ENCODE results near the gene ZCCHC2. TPM values are rescaled to one million over a fixed set of nuclear protein-coding genes. Genes with fewer than 3 reads are reported as not detected.

The ZCCHC2 gene
- total RNA-seq (10 to 100 TPM; 11.9 to 25.4 TPM), polyA plus RNA-seq (1 to 10 TPM; 7.1 to 9.8 TPM)

- peaks cover 2 to 40% (median 17%) of the 10 kb centered on the region in 4 donors for H3K4me1 ChIP-seq (ENCODE audit: control insufficient read depth in 4 of 4, insufficient read depth in 4 of 4, low read length in 3 of 4)
- H3K27me3 ChIP-seq (ENCODE audit: control insufficient read depth in 4 of 4, insufficient read depth in 4 of 4, low read length in 3 of 4): no peaks in the 10 kb centered on the region
- under 1% methylated on average over 87 of the region's 87 CpGs for WGBS
Measured at GRCh38 chr18:62522504-62523254, at the start of gene ZCCHC2. Gene ZCCHC2, plus strand, starts transcription at chr18:62523025. Its CDS starts 400 bp downstream, at chr18:62523425.

More at GRCh38 chr18:62522504-62523254, at the start of gene ZCCHC2:
- Histone ChIP-seq H3K27ac (ENCODE audit: low read depth in 1 of 2, low read length in 2 of 2) (peak within 1 kb of the TSS; percentile 97 to 99), H3K4me3 (ENCODE audit: low read depth in 1 of 3, low read length in 3 of 3) (peak within 1 kb of the TSS; percentile 78 to 97 (median 84)), H3K9ac (ENCODE audit: low read depth in 1 of 2, low read length in 2 of 2) (peak within 1 kb of the TSS; percentile 86 to 98), H3K36me3 (ENCODE audit: control insufficient read depth in 4 of 4, insufficient read depth in 3 of 4, low read depth in 1 of 4, low read length in 3 of 4) (no peaks in the 10 kb centered on the region), H3K9me3 (ENCODE audit: control insufficient read depth in 4 of 4, low read length in 3 of 4) (no peaks in the 10 kb centered on the region)
- DNase-seq (ENCODE audit: low spot score): peak; percentile 100
- no peak for TF ChIP-seq JUND (IDR thresholded peaks at IDR 0.05)
- TF ChIP-seq, protein P1, sequence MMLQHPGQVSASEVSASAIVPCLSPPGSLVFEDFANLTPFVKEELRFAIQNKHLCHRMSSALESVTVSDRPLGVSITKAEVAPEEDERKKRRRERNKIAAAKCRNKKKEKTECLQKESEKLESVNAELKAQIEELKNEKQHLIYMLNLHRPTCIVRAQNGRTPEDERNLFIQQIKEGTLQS (IDR thresholded peaks at IDR 0.05): no peak
- no peak for TF ChIP-seq ZBTB33 (IDR thresholded peaks at IDR 0.05)
- TF ChIP-seq NR2F2 (IDR thresholded peaks at IDR 0.05): no peak
- peak in 1 of 2 donors; percentile 78 for TF ChIP-seq EGR1 (IDR thresholded peaks at IDR 0.05; ENCODE audit: low read depth in 2 of 2)
- TF ChIP-seq, protein P2, sequence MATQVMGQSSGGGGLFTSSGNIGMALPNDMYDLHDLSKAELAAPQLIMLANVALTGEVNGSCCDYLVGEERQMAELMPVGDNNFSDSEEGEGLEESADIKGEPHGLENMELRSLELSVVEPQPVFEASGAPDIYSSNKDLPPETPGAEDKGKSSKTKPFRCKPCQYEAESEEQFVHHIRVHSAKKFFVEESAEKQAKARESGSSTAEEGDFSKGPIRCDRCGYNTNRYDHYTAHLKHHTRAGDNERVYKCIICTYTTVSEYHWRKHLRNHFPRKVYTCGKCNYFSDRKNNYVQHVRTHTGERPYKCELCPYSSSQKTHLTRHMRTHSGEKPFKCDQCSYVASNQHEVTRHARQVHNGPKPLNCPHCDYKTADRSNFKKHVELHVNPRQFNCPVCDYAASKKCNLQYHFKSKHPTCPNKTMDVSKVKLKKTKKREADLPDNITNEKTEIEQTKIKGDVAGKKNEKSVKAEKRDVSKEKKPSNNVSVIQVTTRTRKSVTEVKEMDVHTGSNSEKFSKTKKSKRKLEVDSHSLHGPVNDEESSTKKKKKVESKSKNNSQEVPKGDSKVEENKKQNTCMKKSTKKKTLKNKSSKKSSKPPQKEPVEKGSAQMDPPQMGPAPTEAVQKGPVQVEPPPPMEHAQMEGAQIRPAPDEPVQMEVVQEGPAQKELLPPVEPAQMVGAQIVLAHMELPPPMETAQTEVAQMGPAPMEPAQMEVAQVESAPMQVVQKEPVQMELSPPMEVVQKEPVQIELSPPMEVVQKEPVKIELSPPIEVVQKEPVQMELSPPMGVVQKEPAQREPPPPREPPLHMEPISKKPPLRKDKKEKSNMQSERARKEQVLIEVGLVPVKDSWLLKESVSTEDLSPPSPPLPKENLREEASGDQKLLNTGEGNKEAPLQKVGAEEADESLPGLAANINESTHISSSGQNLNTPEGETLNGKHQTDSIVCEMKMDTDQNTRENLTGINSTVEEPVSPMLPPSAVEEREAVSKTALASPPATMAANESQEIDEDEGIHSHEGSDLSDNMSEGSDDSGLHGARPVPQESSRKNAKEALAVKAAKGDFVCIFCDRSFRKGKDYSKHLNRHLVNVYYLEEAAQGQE (IDR thresholded peaks at IDR 0.05): peak; percentile 94
- TF ChIP-seq HNF4A (conservative IDR thresholded peaks at IDR 0.05): peak in 1 of 2 donors; percentile 37
- peak in 1 of 2 donors; percentile 45 for TF ChIP-seq GABPA (IDR thresholded peaks at IDR 0.05 in 1 of 2, conservative IDR thresholded peaks at IDR 0.05 in 1 of 2)
- TF ChIP-seq, protein P3, sequence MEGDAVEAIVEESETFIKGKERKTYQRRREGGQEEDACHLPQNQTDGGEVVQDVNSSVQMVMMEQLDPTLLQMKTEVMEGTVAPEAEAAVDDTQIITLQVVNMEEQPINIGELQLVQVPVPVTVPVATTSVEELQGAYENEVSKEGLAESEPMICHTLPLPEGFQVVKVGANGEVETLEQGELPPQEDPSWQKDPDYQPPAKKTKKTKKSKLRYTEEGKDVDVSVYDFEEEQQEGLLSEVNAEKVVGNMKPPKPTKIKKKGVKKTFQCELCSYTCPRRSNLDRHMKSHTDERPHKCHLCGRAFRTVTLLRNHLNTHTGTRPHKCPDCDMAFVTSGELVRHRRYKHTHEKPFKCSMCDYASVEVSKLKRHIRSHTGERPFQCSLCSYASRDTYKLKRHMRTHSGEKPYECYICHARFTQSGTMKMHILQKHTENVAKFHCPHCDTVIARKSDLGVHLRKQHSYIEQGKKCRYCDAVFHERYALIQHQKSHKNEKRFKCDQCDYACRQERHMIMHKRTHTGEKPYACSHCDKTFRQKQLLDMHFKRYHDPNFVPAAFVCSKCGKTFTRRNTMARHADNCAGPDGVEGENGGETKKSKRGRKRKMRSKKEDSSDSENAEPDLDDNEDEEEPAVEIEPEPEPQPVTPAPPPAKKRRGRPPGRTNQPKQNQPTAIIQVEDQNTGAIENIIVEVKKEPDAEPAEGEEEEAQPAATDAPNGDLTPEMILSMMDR (IDR thresholded peaks at IDR 0.05; ENCODE audit: low read depth, low read length, missing input control): no peak
- peak; percentile 54 to 66 for TF ChIP-seq RAD21 (IDR thresholded peaks at IDR 0.05)
- TF ChIP-seq FOXA1 (IDR thresholded peaks at IDR 0.05): peak; percentile 14
- no peak for TF ChIP-seq FOXA2 (IDR thresholded peaks at IDR 0.05)
- TF ChIP-seq TAF1 (conservative IDR thresholded peaks at IDR 0.05): peak; percentile 44
- peak; percentile 62 for TF ChIP-seq YY1 (IDR thresholded peaks at IDR 0.05)
- TF ChIP-seq HNF4G (IDR thresholded peaks at IDR 0.05): no peak
- peak; percentile 64 for TF ChIP-seq MAX (IDR thresholded peaks at IDR 0.05)
- TF ChIP-seq SP1 (IDR thresholded peaks at IDR 0.05): peak; percentile 90
- peak; percentile 47 to 51 for TF ChIP-seq RXRA (IDR thresholded peaks at IDR 0.05)

Data from liver (tissue), 9 donors.